Neuronal stem cell (in vitro differentiated cells): Measurements from ENCODE around the gene CDA.

ENCODE experiments used
- DNase-seq: peaks from one replicate; pipeline ENCODE4 v3.0.0-alpha.2; 2013; ENCODE audit warnings: low spot score
- H2AFZ ChIP-seq: one replicate; pipeline ENCODE4 v1.6.1; 2013; ENCODE audit warnings: mild to moderate bottlenecking, low read length, inconsistent platforms
- H2AK5ac ChIP-seq: 2 replicates; pipeline ENCODE4 v1.6.1; 2013; ENCODE audit warnings: low read depth, mild to moderate bottlenecking, inconsistent platforms, low read length, moderate library complexity, mixed read lengths
- H2BK120ac ChIP-seq: 2 replicates; pipeline ENCODE4 v1.6.1; 2013; ENCODE audit warnings: low read depth, mild to moderate bottlenecking, inconsistent platforms, low read length, moderate library complexity, mixed read lengths
- H2BK12ac ChIP-seq: one replicate; pipeline ENCODE4 v1.6.1; 2013; ENCODE audit warnings: low read length, inconsistent platforms
- H2BK15ac ChIP-seq: 2 replicates; pipeline ENCODE4 v1.6.1; 2013; ENCODE audit warnings: mild to moderate bottlenecking, low read length, inconsistent platforms, mixed read lengths
- H2BK5ac ChIP-seq: one replicate; pipeline ENCODE4 v1.6.1; 2013; ENCODE audit warnings: inconsistent platforms, mild to moderate bottlenecking, low read length, moderate library complexity
- H3K14ac ChIP-seq: one replicate; pipeline ENCODE4 v1.6.1; 2013; ENCODE audit warnings: low read length, inconsistent platforms
- H3K18ac ChIP-seq: 2 replicates; pipeline ENCODE4 v1.6.1; 2013; ENCODE audit warnings: low read length, inconsistent platforms
- H3K23ac ChIP-seq: 2 replicates; pipeline ENCODE4 v1.6.1; 2013; ENCODE audit warnings: low read depth, mild to moderate bottlenecking, mixed read lengths, low read length, inconsistent platforms; ENCODE audit not compliant: poor library complexity
- H3K27ac ChIP-seq: replicated peaks from 3 replicates; pipeline ENCODE4 v1.5.1; 2013; ENCODE audit warnings: low read length, inconsistent platforms
- H3K27me3 ChIP-seq, 3 experiments: 2 replicates each; pipeline ENCODE4 v1.6.1; 2013; ENCODE audit warnings: low read length in 3 of 3, mild to moderate bottlenecking in 2 of 3, inconsistent platforms in 1 of 3, low read depth in 1 of 3, mixed read lengths in 1 of 3, moderate library complexity in 1 of 3; ENCODE audit not compliant: control insufficient read depth in 3 of 3, insufficient read depth in 3 of 3
- H3K36me3 ChIP-seq, 2 donors: replicated peaks in 1 of 2; 2 replicates each; pipeline ENCODE4 v1.6.1; 2013; ENCODE audit warnings: low read length in 2 of 2; ENCODE audit not compliant: control insufficient read depth in 2 of 2, insufficient read depth in 2 of 2
- H3K4ac ChIP-seq: 2 replicates; pipeline ENCODE4 v1.6.1; 2013; ENCODE audit warnings: inconsistent platforms, mild to moderate bottlenecking, low read length, moderate library complexity
- H3K4me1 ChIP-seq, 2 donors: 1 replicate in 1 of 2; 2 replicates in 1 of 2; pipeline ENCODE4 v1.6.1; 2013; ENCODE audit warnings: low read length in 2 of 2, low read depth in 1 of 2; ENCODE audit not compliant: control insufficient read depth in 2 of 2, insufficient read depth in 1 of 2
- H3K4me2 ChIP-seq: one replicate; pipeline ENCODE4 v1.6.1; 2013; ENCODE audit warnings: mild to moderate bottlenecking, low read length, inconsistent platforms; ENCODE audit not compliant: insufficient read depth, poor library complexity, severe bottlenecking
- H3K4me3 ChIP-seq, 2 donors: 2 replicates each; pipeline ENCODE4 v1.5.1; 2013; ENCODE audit warnings: low read length in 2 of 2, mild to moderate bottlenecking in 2 of 2, inconsistent platforms in 1 of 2, moderate library complexity in 1 of 2
- H3K79me1 ChIP-seq: one replicate; pipeline ENCODE4 v1.6.1; 2013; ENCODE audit warnings: low read depth, mild to moderate bottlenecking, inconsistent platforms, low read length, moderate library complexity
- H3K9ac ChIP-seq: one replicate; pipeline ENCODE4 v1.6.1; 2013; ENCODE audit warnings: mild to moderate bottlenecking, low read depth, low read length, inconsistent platforms; ENCODE audit not compliant: poor library complexity
- H3K9me3 ChIP-seq, 2 donors: replicated peaks in 1 of 2; 2 replicates each; pipeline versions ENCODE3 to v1.6.1; 2013; ENCODE audit warnings: low read length in 2 of 2, mild to moderate bottlenecking in 2 of 2, inconsistent platforms in 1 of 2, low read depth in 1 of 2, mixed read lengths in 1 of 2, moderate library complexity in 1 of 2; ENCODE audit not compliant: control insufficient read depth in 2 of 2, insufficient read depth in 1 of 2
- H4K8ac ChIP-seq: one replicate; pipeline ENCODE4 v1.6.1; 2013; ENCODE audit warnings: low read depth, mild to moderate bottlenecking, inconsistent platforms, low read length, moderate library complexity
- H4K91ac ChIP-seq: one replicate; pipeline ENCODE4 v1.6.1; 2013; ENCODE audit warnings: low read length, low read depth, mild to moderate bottlenecking, inconsistent platforms; ENCODE audit not compliant: poor library complexity
- WGBS, 2 donors: extraction: QIAGEN DNeasy Blood & Tissue Kit; methylation state at CpG; one replicate each; pipeline ENCODE4 v1.1.7; 2013; ENCODE audit warnings: missing lambda C conversion rate in 2 of 2, mixed read lengths in 1 of 2; ENCODE audit not compliant: insufficient read length in 2 of 2, insufficient replicate concordance in 1 of 2; ENCODE audit errors: extremely low coverage in 2 of 2; 5-methylcytosine and 5-hydroxymethylcytosine counted together

CDA gene

GRCh38 chr1:20593756-20594155, 4.9 kb downstream of the CDA start:
- H3K9ac ChIP-seq: no peak overlapping the region
- H3K4me2 ChIP-seq: no peak overlapping the region
- WGBS, 2 donors: no CpG with 5 or more reads among the region's 5 CpGs
- no peaks in the 10 kb centered on the region for H3K36me3 ChIP-seq
- DNase-seq: no peak
- no peak overlapping the region for H3K18ac ChIP-seq
- no peak overlapping the region for H2AFZ ChIP-seq
- peaks cover 2% of the 10 kb centered on the region for H3K79me1 ChIP-seq
- no peak overlapping the region for H2BK12ac ChIP-seq
- no peak overlapping the region for H2BK5ac ChIP-seq
- H3K14ac ChIP-seq: no peak overlapping the region
- peaks cover 0 to 37% (median 0%) of the 10 kb centered on the region in 3 experiments for H3K27me3 ChIP-seq
- no peak overlapping the region for H3K27ac ChIP-seq
- H2BK120ac ChIP-seq: no peak overlapping the region
- no peak overlapping the region for H4K8ac ChIP-seq
- H3K4me1 ChIP-seq: peaks cover 0 to 10% of the 10 kb centered on the region in 2 donors
- H3K4ac ChIP-seq: no peak overlapping the region
- no peak overlapping the region for H3K4me3 ChIP-seq
- no peak overlapping the region for H4K91ac ChIP-seq
- no peak overlapping the region for H3K23ac ChIP-seq
- H2BK15ac ChIP-seq: no peak overlapping the region
- no peak overlapping the region for H2AK5ac ChIP-seq
- H3K9me3 ChIP-seq: no peaks in the 10 kb centered on the region

- Histone ChIP-seq H3K9me3 (no peaks in the 10 kb centered on the region), H3K27me3 (peaks cover 0 to 31% (median 0%) of the 10 kb centered on the region in 3 experiments), H3K36me3 (no peaks in the 10 kb centered on the region), H3K4ac (no peak overlapping the region), H3K4me2 (no peak overlapping the region), H2BK15ac (no peak overlapping the region), H3K23ac (no peak overlapping the region), H2BK5ac (no peak overlapping the region), H2BK120ac (no peak overlapping the region), H2BK12ac (no peak overlapping the region), H3K4me1 (peaks cover 0 to 4% of the 10 kb centered on the region in 2 donors), H3K14ac (no peak overlapping the region), H2AFZ (no peak overlapping the region), H3K18ac (no peak overlapping the region), H3K4me3 (no peak overlapping the region), H3K9ac (no peak overlapping the region), H3K27ac (no peak overlapping the region), H3K79me1 (peaks cover 2% of the 10 kb centered on the region), H4K8ac (no peak overlapping the region), H2AK5ac (no peak overlapping the region), H4K91ac (no peak overlapping the region)
- WGBS, 2 donors: no CpG with 5 or more reads among the region's 14 CpGs
- no peak for DNase-seq
These were observed 5.8 kb downstream of the CDA start for GRCh38 chr1:20594746-20595145.

GRCh38 chr1:20596106-20596505, 7.2 kb downstream of the CDA start:
- Histone ChIP-seq H4K8ac (no peak overlapping the region), H3K36me3 (no peaks in the 10 kb centered on the region), H3K4me3 (no peak overlapping the region), H3K18ac (no peak overlapping the region), H3K4ac (no peak overlapping the region), H3K27me3 (peaks cover 0 to 21% (median 0%) of the 10 kb centered on the region in 3 experiments), H3K79me1 (peaks cover 2% of the 10 kb centered on the region), H3K23ac (no peak overlapping the region), H3K4me1 (no peaks in the 10 kb centered on the region), H2AK5ac (no peak overlapping the region), H2BK12ac (no peak overlapping the region), H3K9ac (no peak overlapping the region), H2BK120ac (no peak overlapping the region), H2BK5ac (no peak overlapping the region), H3K4me2 (no peak overlapping the region), H2AFZ (no peak overlapping the region), H3K9me3 (no peaks in the 10 kb centered on the region), H3K14ac (no peak overlapping the region), H2BK15ac (no peak overlapping the region), H3K27ac (no peak overlapping the region), H4K91ac (no peak overlapping the region)
- no CpG with 5 or more reads among the region's 6 CpGs for WGBS, 2 donors
- no peak for DNase-seq

- no peak overlapping the region for H2AK5ac ChIP-seq
- peaks cover 2% of the 10 kb centered on the region for H3K79me1 ChIP-seq
- no peak overlapping the region for H3K4me2 ChIP-seq
- H3K9ac ChIP-seq: no peak overlapping the region
- no peaks in the 10 kb centered on the region for H3K36me3 ChIP-seq
- H3K4me1 ChIP-seq: no peaks in the 10 kb centered on the region
- H3K9me3 ChIP-seq: no peaks in the 10 kb centered on the region
- H4K91ac ChIP-seq: no peak overlapping the region
- H3K27me3 ChIP-seq: peaks cover 0 to 17% (median 0%) of the 10 kb centered on the region in 3 experiments
- H3K27ac ChIP-seq: no peak overlapping the region
- no peak overlapping the region for H2BK120ac ChIP-seq
- no peak overlapping the region for H3K18ac ChIP-seq
- no peak overlapping the region for H2AFZ ChIP-seq
- no peak for DNase-seq
- H4K8ac ChIP-seq: no peak overlapping the region
- H3K14ac ChIP-seq: no peak overlapping the region
- H2BK12ac ChIP-seq: no peak overlapping the region
- H3K4me3 ChIP-seq: no peak overlapping the region
- no peak overlapping the region for H3K4ac ChIP-seq
- no peak overlapping the region for H2BK5ac ChIP-seq
- no peak overlapping the region for H2BK15ac ChIP-seq
- no CpG with 5 or more reads among the region's 3 CpGs for WGBS, 2 donors
- H3K23ac ChIP-seq: no peak overlapping the region
These were observed 8.8 kb downstream of the CDA start for GRCh38 chr1:20597650-20598049.
